NCI-H2107 (cell line): ENCODE results near the gene MRPL42.

Experiments
- DNase-seq: peaks from one replicate; lab custom pipeline; 2025; lab: John Stamatoyannopoulos, UW

MRPL42 gene

GRCh38 chr12:93500201-93500600 lies 32.9 kb downstream of the MRPL42 start:
- DNase-seq = no peak

- no peak for DNase-seq
These were observed 33.4 kb downstream of the MRPL42 start for GRCh38 chr12:93500667-93501066.

GRCh38 chr12:93502802-93503623 lies 35.7 kb downstream of the MRPL42 start:
- DNase-seq = peak; percentile 11

GRCh38 chr12:93507165-93507564 lies 39.9 kb downstream of the MRPL42 start:
- DNase-seq = no peak

GRCh38 chr12:93509506-93509905 lies 42.2 kb downstream of the MRPL42 start:
- no peak for DNase-seq

- no peak for DNase-seq
These were observed 47.5 kb downstream of the MRPL42 start for GRCh38 chr12:93514853-93515252.

GRCh38 chr12:93518725-93519124 lies 51.4 kb downstream of the MRPL42 start:
- DNase-seq = no peak

- DNase-seq = no peak
These were observed 52.5 kb downstream of the MRPL42 start for GRCh38 chr12:93519859-93520258.

GRCh38 chr12:93520454-93520853 lies 53.1 kb downstream of the MRPL42 start:
- no peak for DNase-seq

- DNase-seq = no peak
These were observed 54.1 kb downstream of the MRPL42 start for GRCh38 chr12:93521225-93522080.

GRCh38 chr12:93524386-93525133 lies 57.2 kb downstream of the MRPL42 start:
- no peak for DNase-seq

- DNase-seq = no peak
These were observed 59.6 kb downstream of the MRPL42 start for GRCh38 chr12:93526786-93527428.

- DNase-seq = no peak
These were observed 63.0 kb downstream of the MRPL42 start for GRCh38 chr12:93530358-93530757.

GRCh38 chr12:93533310-93533709 lies 66.0 kb downstream of the MRPL42 start:
- no peak for DNase-seq

- DNase-seq = no peak
These were observed 68.9 kb downstream of the MRPL42 start for GRCh38 chr12:93536111-93536765.

GRCh38 chr12:93536766-93537488 lies 69.6 kb downstream of the MRPL42 start:
- no peak for DNase-seq

GRCh38 chr12:93537769-93538168 lies 70.5 kb downstream of the MRPL42 start:
- DNase-seq = no peak

GRCh38 chr12:93539821-93540220 lies 72.5 kb downstream of the MRPL42 start:
- no peak for DNase-seq

- DNase-seq = no peak
These were observed 73.2 kb downstream of the MRPL42 start for GRCh38 chr12:93540466-93540865.

- no peak for DNase-seq
These were observed 74.4 kb downstream of the MRPL42 start for GRCh38 chr12:93541578-93542225.
